Spleen (tissue), 7 donors: Measurements from ENCODE around the gene ALDH1A2.

Experiments used
- POLR2A ChIP-seq, 3 donors: fragments of 450-650 bp; IDR thresholded peaks; one replicate each; pipeline ENCODE4 v1.5.1; 2017; ENCODE audit warnings: antibody characterized with exemption in 3 of 3, mild to moderate bottlenecking in 1 of 3
- TF ChIP-seq, protein P1 (sequence below), 11 experiments: fragments of 200-600 bp in 7 of 11; fragments of 450-650 bp in 4 of 11; sonication (generic) in 4 of 11; IDR thresholded peaks in 8 of 11; conservative IDR thresholded peaks in 3 of 11; 1 replicate in 7 of 11; 2 replicates in 4 of 11; pipeline versions ENCODE4 v1.4.0 to v1.8.0; 2016 to 2021; ENCODE audit warnings: antibody characterized with exemption in 11 of 11, inconsistent platforms in 4 of 11, mild to moderate bottlenecking in 1 of 11
- donor health status: DM: no; HTN: no; CAD: no; lungs with moderate emphysema.
- donor health status: DM: no; HTN: no; CAD: no.
- donor health status: DM: no; HTN: no; CAD: no.

DNA sequence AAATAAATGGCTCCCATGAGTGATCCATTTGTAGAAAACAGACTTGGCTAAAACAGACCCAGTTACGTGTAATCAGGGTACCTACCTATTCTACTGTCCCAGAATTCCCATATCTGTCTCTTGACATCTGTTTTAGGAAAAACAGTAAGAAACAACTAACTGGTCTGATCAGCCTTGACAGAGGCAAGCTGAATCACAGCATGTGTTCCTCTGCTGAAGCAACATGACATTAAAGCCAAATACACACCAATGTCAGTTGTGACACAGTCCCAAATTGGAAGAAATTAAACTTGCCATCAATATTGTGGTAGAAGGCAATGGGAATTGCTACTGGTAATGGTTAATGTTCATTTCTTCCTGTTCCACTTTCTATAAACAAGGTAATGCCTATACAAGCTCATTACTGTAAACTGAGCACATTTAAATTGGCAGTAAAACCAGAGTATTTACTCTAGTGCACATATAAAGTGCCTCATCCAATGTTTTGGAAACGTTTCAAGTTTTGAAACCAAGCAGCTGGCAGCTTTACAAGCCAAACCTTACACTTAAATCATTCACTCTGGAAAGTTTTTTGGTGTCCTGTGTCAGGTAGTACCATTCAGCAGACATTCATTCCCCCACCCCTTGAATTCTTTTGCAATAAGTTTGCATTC is 27.0 kb downstream of the ALDH1A2 start:
- TF ChIP-seq, protein P1, sequence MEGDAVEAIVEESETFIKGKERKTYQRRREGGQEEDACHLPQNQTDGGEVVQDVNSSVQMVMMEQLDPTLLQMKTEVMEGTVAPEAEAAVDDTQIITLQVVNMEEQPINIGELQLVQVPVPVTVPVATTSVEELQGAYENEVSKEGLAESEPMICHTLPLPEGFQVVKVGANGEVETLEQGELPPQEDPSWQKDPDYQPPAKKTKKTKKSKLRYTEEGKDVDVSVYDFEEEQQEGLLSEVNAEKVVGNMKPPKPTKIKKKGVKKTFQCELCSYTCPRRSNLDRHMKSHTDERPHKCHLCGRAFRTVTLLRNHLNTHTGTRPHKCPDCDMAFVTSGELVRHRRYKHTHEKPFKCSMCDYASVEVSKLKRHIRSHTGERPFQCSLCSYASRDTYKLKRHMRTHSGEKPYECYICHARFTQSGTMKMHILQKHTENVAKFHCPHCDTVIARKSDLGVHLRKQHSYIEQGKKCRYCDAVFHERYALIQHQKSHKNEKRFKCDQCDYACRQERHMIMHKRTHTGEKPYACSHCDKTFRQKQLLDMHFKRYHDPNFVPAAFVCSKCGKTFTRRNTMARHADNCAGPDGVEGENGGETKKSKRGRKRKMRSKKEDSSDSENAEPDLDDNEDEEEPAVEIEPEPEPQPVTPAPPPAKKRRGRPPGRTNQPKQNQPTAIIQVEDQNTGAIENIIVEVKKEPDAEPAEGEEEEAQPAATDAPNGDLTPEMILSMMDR (IDR thresholded peaks at IDR 0.05 in 8 of 11, conservative IDR thresholded peaks at IDR 0.05 in 3 of 11): no peak
- TF ChIP-seq POLR2A (IDR thresholded peaks at IDR 0.05): no peak
